ENCODE data around the gene SYT17. TPM values are rescaled to one million over a fixed set of nuclear protein-coding genes. Genes with fewer than 3 reads are reported as not detected.

Gene SYT17
- total RNA-seq, 2 experiments from 2014 or later = 6.2 to 10.3 TPM

DNA sequence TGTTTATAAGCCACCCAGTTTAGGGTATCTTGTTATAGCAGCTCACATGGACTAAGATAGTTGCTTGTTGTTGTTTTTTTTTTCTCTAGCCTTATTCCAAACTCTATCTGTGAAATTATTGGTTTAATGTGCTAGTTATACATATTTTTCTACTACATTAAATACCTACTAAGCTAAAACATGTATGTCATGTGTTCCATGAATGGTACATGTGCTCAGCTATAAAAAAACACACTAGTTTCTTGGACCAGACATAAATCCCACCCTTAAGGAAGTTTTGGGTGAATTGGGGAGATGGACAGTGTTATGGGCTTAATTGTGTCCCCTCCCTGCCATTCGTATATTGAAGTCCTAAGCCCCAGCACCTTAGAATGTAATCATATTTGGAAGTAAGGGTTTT, 34.4 kb upstream of the SYT17 start:
- Histone ChIP-seq H3K27ac (ENCODE audit: low read depth, low read length, poor library complexity, severe bottlenecking) (no peak overlapping the region), H3K4me3 (ENCODE audit: low read depth, low read length, poor library complexity, severe bottlenecking) (no peak overlapping the region), H4K20me1 (ENCODE audit: insufficient read depth, low read length) (no peaks in the 10 kb centered on the region), H2AFZ (ENCODE audit: low read length) (no peak overlapping the region), H3K9me2 (ENCODE audit: insufficient read depth, low read length) (no peaks in the 10 kb centered on the region), H3K4me2 (ENCODE audit: low read length) (no peak overlapping the region), H3K36me3 (ENCODE audit: insufficient read depth, low read length) (no peaks in the 10 kb centered on the region), H3K9me3 (ENCODE audit: low read length) (no peaks in the 10 kb centered on the region), H3K79me2 (ENCODE audit: insufficient read depth, low read depth, low read length) (no peaks in the 10 kb centered on the region), H3K4me1 (ENCODE audit: insufficient read depth, low read length, poor library complexity, severe bottlenecking) (peaks cover 11% of the 10 kb centered on the region)
- ChIA-PET POLR2A (interaction anchor here (0.6 kb wide), 1 partner anchor 16 kb away, joined by 3 read pairs; no protein-coding TSS in a partner anchor), CTCF (ENCODE audit: unreplicated experiment) (no interaction called here)
- TF ChIP-seq, protein P1, sequence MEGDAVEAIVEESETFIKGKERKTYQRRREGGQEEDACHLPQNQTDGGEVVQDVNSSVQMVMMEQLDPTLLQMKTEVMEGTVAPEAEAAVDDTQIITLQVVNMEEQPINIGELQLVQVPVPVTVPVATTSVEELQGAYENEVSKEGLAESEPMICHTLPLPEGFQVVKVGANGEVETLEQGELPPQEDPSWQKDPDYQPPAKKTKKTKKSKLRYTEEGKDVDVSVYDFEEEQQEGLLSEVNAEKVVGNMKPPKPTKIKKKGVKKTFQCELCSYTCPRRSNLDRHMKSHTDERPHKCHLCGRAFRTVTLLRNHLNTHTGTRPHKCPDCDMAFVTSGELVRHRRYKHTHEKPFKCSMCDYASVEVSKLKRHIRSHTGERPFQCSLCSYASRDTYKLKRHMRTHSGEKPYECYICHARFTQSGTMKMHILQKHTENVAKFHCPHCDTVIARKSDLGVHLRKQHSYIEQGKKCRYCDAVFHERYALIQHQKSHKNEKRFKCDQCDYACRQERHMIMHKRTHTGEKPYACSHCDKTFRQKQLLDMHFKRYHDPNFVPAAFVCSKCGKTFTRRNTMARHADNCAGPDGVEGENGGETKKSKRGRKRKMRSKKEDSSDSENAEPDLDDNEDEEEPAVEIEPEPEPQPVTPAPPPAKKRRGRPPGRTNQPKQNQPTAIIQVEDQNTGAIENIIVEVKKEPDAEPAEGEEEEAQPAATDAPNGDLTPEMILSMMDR (conservative IDR thresholded peaks at IDR 0.05; ENCODE audit: low read length) = no peak
- TF ChIP-seq EZH2phosphoT487 (IDR thresholded peaks at IDR 0.05; ENCODE audit: borderline replicate concordance, low read depth, low read length) = no peak
- intact Hi-C loops (cut with micrococcal nuclease; ENCODE audit: unreplicated experiment) = no loop called here
- DNase-seq (ENCODE audit: low spot score) = no peak
- BruUV-seq (replicated peaks) = no TSS peak

DNA sequence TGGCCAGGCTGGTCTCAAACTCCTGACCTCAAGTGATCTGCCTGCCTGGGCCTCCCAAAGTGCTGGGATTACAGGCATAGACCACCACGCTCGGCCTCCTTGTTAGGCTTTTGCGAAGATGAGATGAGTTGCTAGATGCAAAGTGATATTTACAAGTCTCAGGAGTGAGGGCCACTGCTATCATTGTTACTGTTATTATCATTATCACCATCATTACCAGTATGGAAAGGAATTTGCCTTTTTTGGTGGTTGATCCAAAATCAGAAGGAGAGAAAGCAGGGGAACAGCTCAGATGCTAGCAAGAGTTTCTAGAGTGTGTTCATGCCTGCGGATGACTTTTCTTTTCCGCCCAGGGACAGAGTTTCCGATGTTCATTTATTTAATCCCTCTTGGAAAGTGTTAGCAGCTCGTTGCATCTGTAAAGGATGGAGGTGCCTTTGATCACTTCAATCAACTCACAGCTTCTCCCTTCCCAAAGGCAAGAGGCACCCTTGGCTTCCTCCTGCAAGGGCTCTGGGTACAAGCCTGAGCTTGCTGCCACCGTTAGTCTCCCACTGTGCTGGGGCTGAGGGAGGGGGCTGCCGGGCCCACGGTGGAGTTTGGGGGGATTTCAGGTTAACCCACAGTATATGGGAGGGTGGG, 32.7 kb upstream of the SYT17 start:
- no TSS peak for BruUV-seq (replicated peaks)
- Histone ChIP-seq H3K4me2 (ENCODE audit: low read length) (no peak overlapping the region), H3K27ac (ENCODE audit: low read depth, low read length, poor library complexity, severe bottlenecking) (no peak overlapping the region), H3K9me2 (ENCODE audit: insufficient read depth, low read length) (no peaks in the 10 kb centered on the region), H3K9me3 (ENCODE audit: low read length) (no peaks in the 10 kb centered on the region), H2AFZ (ENCODE audit: low read length) (no peak overlapping the region), H3K79me2 (ENCODE audit: insufficient read depth, low read depth, low read length) (no peaks in the 10 kb centered on the region), H3K36me3 (ENCODE audit: insufficient read depth, low read length) (no peaks in the 10 kb centered on the region), H3K4me1 (ENCODE audit: insufficient read depth, low read length, poor library complexity, severe bottlenecking) (peaks cover 11% of the 10 kb centered on the region), H4K20me1 (ENCODE audit: insufficient read depth, low read length) (no peaks in the 10 kb centered on the region), H3K4me3 (ENCODE audit: low read depth, low read length, poor library complexity, severe bottlenecking) (no peak overlapping the region)
- intact Hi-C loops (cut with micrococcal nuclease; ENCODE audit: unreplicated experiment) = no loop called here
- DNase-seq (ENCODE audit: low spot score) = no peak
- TF ChIP-seq, protein P1 (conservative IDR thresholded peaks at IDR 0.05; ENCODE audit: low read length) = no peak
- TF ChIP-seq EZH2phosphoT487 (IDR thresholded peaks at IDR 0.05; ENCODE audit: borderline replicate concordance, low read depth, low read length) = no peak
- ChIA-PET CTCF (ENCODE audit: unreplicated experiment) (no interaction called here), POLR2A (no interaction called here)

DNA sequence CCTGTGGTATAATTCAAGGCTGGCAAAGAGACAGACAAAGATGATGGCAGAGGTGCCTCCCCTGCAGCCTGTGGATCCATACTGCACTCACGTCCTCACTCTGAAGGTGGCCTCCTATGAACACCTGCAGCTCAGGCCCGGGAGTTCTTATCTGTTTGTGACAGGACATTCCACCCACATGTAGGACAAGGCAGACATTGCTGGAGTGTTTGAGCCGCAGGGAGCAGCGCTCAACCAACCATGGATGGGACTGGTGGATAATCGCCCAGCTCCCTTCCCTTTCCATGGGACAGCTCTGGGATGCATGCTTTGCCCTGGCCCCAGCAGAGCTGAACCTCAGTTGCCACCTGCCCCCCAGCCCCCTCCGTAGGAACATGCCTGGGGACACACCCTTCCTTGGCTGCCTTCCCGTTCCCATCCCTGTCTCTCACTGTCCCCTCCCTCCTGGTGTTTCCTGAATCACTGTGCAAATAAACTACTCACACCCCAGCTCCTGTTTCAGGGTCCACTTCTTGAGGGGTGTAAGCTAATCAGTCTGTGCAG, 32.1 kb upstream of the SYT17 start:
- no peaks in the 10 kb centered on the region for H3K79me2 ChIP-seq (ENCODE audit: insufficient read depth, low read depth, low read length)
- H3K36me3 ChIP-seq (ENCODE audit: insufficient read depth, low read length) = no peaks in the 10 kb centered on the region
- H3K9me2 ChIP-seq (ENCODE audit: insufficient read depth, low read length) = no peaks in the 10 kb centered on the region
- H4K20me1 ChIP-seq (ENCODE audit: insufficient read depth, low read length) = no peaks in the 10 kb centered on the region
- H3K4me3 ChIP-seq (ENCODE audit: low read depth, low read length, poor library complexity, severe bottlenecking) = no peak overlapping the region
- no peak for TF ChIP-seq EZH2phosphoT487 (IDR thresholded peaks at IDR 0.05; ENCODE audit: borderline replicate concordance, low read depth, low read length)
- TF ChIP-seq, protein P1 (conservative IDR thresholded peaks at IDR 0.05; ENCODE audit: low read length) = no peak
- intact Hi-C loops (cut with micrococcal nuclease; ENCODE audit: unreplicated experiment) = no loop called here
- H3K4me1 ChIP-seq (ENCODE audit: insufficient read depth, low read length, poor library complexity, severe bottlenecking) = peaks cover 5% of the 10 kb centered on the region
- H3K4me2 ChIP-seq (ENCODE audit: low read length) = no peak overlapping the region
- H3K9me3 ChIP-seq (ENCODE audit: low read length) = no peaks in the 10 kb centered on the region
- POLR2A ChIA-PET = no interaction called here
- H3K27ac ChIP-seq (ENCODE audit: low read depth, low read length, poor library complexity, severe bottlenecking) = no peak overlapping the region
- DNase-seq (ENCODE audit: low spot score) = no peak
- CTCF ChIA-PET (ENCODE audit: unreplicated experiment) = interaction anchor here (0.5 kb wide), 1 partner anchor 377 kb away, joined by 3 read pairs; no protein-coding TSS in a partner anchor
- H2AFZ ChIP-seq (ENCODE audit: low read length) = no peak overlapping the region
- BruUV-seq (replicated peaks) = no TSS peak
